PC-9 (cell line): ENCODE results near the gene TMEM117. TPM values are rescaled to one million over a fixed set of nuclear protein-coding genes. Genes with fewer than 3 reads are reported as not detected.

Experiments
- BruUV-seq: library from RNA; stranded (reverse); fragments of 400-500 nt; replicated peaks from 2 replicates; lab custom pipeline; 2021; lab: Mats Ljungman, UMichigan
- CTCF ChIA-PET: fragments of 300-600 bp; sonication (Branson Sonifier 250); formaldehyde crosslinking; loops from one replicate; lab custom pipeline; 2022; ENCODE audit warnings: antibody characterized with exemption; lab: Charles Lee
- POLR2A ChIA-PET: fragments of 300-600 bp; sonication (Branson Sonifier 250); formaldehyde crosslinking; loops from one replicate; lab custom pipeline; 2022; ENCODE audit warnings: antibody characterized with exemption; ENCODE audit not compliant: unreplicated experiment; lab: Charles Lee
- DNase-seq, 2 experiments: peaks; one replicate each; pipeline versions ENCODE4 v3.0.0 to v3.0.0-alpha.2; 2015 to 2022; ENCODE audit warnings: mixed read lengths in 1 of 2
- H2AFZ ChIP-seq: fragments of 200-600 bp; sonication (generic); 2 replicates; pipeline ENCODE4 v1.8.1; 2017; ENCODE audit warnings: antibody characterized with exemption
- H3F3A ChIP-seq: fragments of 200-600 bp; sonication (generic); 2 replicates; pipeline ENCODE4 v1.8.1; 2017; ENCODE audit warnings: antibody characterized with exemption, mild to moderate bottlenecking, low read depth; ENCODE audit not compliant: insufficient read depth
- H3K27ac ChIP-seq: fragments of 200-600 bp; sonication (generic); 2 replicates; pipeline ENCODE4 v1.6.1; 2016; ENCODE audit warnings: mixed run types
- H3K27me3 ChIP-seq: fragments of 200-600 bp; sonication (generic); 2 replicates; pipeline ENCODE4 v1.6.1; 2016; ENCODE audit warnings: low read depth, mixed run types; ENCODE audit not compliant: insufficient read depth
- H3K36me3 ChIP-seq: fragments of 200-600 bp; sonication (generic); 2 replicates; pipeline ENCODE4 v1.6.1; 2016; ENCODE audit warnings: low read depth, mixed run types
- H3K4me1 ChIP-seq: fragments of 200-600 bp; sonication (generic); replicated peaks from 2 replicates; pipeline ENCODE4 v1.6.1; 2016; ENCODE audit warnings: mixed run types; ENCODE audit not compliant: insufficient read depth
- H3K4me2 ChIP-seq: fragments of 200-600 bp; sonication (generic); 2 replicates; pipeline ENCODE4 v1.6.1; 2017; ENCODE audit warnings: mixed run types
- H3K4me3 ChIP-seq: fragments of 200-600 bp; sonication (generic); 2 replicates; pipeline ENCODE4 v1.6.1; 2016; ENCODE audit warnings: mixed run types
- H3K79me2 ChIP-seq: fragments of 200-600 bp; sonication (generic); 2 replicates; pipeline ENCODE4 v1.6.1; 2017; ENCODE audit warnings: low read depth, mixed run types
- H3K9me2 ChIP-seq: fragments of 200-600 bp; sonication (generic); 2 replicates; pipeline ENCODE4 v1.8.1; 2017; ENCODE audit warnings: mild to moderate bottlenecking; ENCODE audit not compliant: insufficient read depth
- H3K9me3 ChIP-seq: fragments of 200-600 bp; sonication (generic); 2 replicates; pipeline ENCODE4 v1.8.1; 2016; ENCODE audit warnings: low read depth; ENCODE audit not compliant: insufficient read depth
- H4K20me1 ChIP-seq: fragments of 200-600 bp; sonication (generic); 2 replicates; pipeline ENCODE4 v1.8.1; 2017; ENCODE audit not compliant: insufficient read depth
- EZH2 ChIP-seq: fragments of 200-600 bp; sonication (generic); IDR thresholded peaks from 2 replicates; pipeline ENCODE4 v1.8.0; 2017; ENCODE audit warnings: antibody characterized with exemption, low read depth
- intact Hi-C: fragments of 100-400 bp; cut with micrococcal nuclease; formaldehyde crosslinking; loops from one replicate; pipeline ENCODE4 v1.10.0; 2022; ENCODE audit not compliant: unreplicated experiment
- total RNA-seq: library from RNA; stranded (reverse); gene quantifications from 2 replicates; pipeline ENCODE4 v1.2.3, GENCODE V29; 2021
- TF ChIP-seq, protein P1 (sequence below): fragments of 200-600 bp; sonication (generic); conservative IDR thresholded peaks from 2 replicates; pipeline ENCODE4 v1.6.1; 2017; ENCODE audit warnings: mixed run types, antibody characterized with exemption, mild to moderate bottlenecking, moderate library complexity

Gene TMEM117
- total RNA-seq, 1 experiment from 2014 or later, result 2.0 TPM

DNA sequence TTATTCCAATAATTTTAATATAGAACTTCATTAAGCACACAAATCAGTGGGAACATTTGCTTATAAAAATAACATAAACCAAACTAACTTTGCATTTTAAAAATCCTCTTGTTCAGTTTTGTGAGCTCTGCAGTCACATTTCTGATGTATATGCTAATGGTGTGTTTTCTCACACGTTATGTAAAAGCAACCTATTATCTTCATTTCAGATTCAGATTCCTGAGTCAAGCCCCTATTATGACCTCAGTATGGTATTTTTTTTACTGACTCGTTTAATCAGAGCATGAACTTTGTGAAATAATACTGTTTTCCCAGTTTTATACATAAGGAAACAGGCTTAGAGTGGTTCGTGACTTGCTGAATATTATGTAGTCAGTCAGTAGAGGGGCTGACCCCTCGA is 394.0 kb downstream of the TMEM117 start:
- Histone ChIP-seq H3K4me1 (no peaks in the 10 kb centered on the region), H3K27ac (no peak overlapping the region), H2AFZ (no peak overlapping the region), H4K20me1 (no peaks in the 10 kb centered on the region), H3K79me2 (no peaks in the 10 kb centered on the region), H3K9me3 (no peaks in the 10 kb centered on the region), H3F3A (no peaks in the 10 kb centered on the region), H3K9me2 (no peaks in the 10 kb centered on the region), H3K36me3 (no peaks in the 10 kb centered on the region), H3K4me3 (no peak overlapping the region), H3K4me2 (no peak overlapping the region), H3K27me3 (no peaks in the 10 kb centered on the region)
- intact Hi-C loops, result no loop called here
- TF ChIP-seq, protein P1, sequence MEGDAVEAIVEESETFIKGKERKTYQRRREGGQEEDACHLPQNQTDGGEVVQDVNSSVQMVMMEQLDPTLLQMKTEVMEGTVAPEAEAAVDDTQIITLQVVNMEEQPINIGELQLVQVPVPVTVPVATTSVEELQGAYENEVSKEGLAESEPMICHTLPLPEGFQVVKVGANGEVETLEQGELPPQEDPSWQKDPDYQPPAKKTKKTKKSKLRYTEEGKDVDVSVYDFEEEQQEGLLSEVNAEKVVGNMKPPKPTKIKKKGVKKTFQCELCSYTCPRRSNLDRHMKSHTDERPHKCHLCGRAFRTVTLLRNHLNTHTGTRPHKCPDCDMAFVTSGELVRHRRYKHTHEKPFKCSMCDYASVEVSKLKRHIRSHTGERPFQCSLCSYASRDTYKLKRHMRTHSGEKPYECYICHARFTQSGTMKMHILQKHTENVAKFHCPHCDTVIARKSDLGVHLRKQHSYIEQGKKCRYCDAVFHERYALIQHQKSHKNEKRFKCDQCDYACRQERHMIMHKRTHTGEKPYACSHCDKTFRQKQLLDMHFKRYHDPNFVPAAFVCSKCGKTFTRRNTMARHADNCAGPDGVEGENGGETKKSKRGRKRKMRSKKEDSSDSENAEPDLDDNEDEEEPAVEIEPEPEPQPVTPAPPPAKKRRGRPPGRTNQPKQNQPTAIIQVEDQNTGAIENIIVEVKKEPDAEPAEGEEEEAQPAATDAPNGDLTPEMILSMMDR, result no peak
- no peak for TF ChIP-seq EZH2
- ChIA-PET CTCF (no interaction called here), POLR2A (no interaction called here)
- no TSS peak for BruUV-seq
- DNase-seq, result no peak

DNA sequence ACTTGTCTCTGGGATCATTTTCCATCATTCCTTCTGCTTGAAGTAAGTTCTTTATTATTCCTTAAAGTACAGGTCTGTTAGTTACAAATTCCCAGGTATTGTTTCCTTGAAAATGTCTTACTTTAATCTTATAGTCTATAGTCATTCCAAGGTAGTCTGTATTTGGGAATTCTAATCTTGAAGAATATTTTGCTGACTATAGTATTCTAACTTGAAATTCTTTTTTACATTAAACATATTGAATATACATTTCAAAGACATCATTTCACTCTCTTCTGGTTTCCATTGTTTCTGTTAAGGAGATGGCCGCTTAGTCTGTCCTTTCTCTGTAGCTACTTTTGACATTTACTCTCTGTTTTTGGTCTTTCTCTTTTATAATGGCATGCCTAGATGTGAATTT is 399.8 kb downstream of the TMEM117 start:
- no peaks in the 10 kb centered on the region for H3K9me3 ChIP-seq
- H3K79me2 ChIP-seq, result no peaks in the 10 kb centered on the region
- no peak for TF ChIP-seq EZH2
- TF ChIP-seq, protein P1, result no peak
- no peak overlapping the region for H2AFZ ChIP-seq
- H4K20me1 ChIP-seq, result no peaks in the 10 kb centered on the region
- no peak overlapping the region for H3K4me3 ChIP-seq
- H3K4me1 ChIP-seq, result no peaks in the 10 kb centered on the region
- H3K27ac ChIP-seq, result no peak overlapping the region
- BruUV-seq, result no TSS peak
- H3K4me2 ChIP-seq, result no peak overlapping the region
- no peaks in the 10 kb centered on the region for H3K9me2 ChIP-seq
- POLR2A ChIA-PET, result interaction anchor here (0.7 kb wide), 1 partner anchor 818 kb away, joined by 3 read pairs; no protein-coding TSS in a partner anchor
- H3K27me3 ChIP-seq, result no peaks in the 10 kb centered on the region
- CTCF ChIA-PET, result no interaction called here
- no peak for DNase-seq
- intact Hi-C loops, result no loop called here
- H3K36me3 ChIP-seq, result no peaks in the 10 kb centered on the region
- H3F3A ChIP-seq, result no peaks in the 10 kb centered on the region

- DNase-seq, result no peak
- no peak for TF ChIP-seq EZH2
- TF ChIP-seq, protein P1, result no peak
- H3K27ac ChIP-seq, result no peak overlapping the region
- no peaks in the 10 kb centered on the region for H3K79me2 ChIP-seq
- CTCF ChIA-PET, result no interaction called here
- H2AFZ ChIP-seq, result no peak overlapping the region
- no peaks in the 10 kb centered on the region for H3K36me3 ChIP-seq
- H3F3A ChIP-seq, result no peaks in the 10 kb centered on the region
- H3K9me2 ChIP-seq, result no peaks in the 10 kb centered on the region
- no peaks in the 10 kb centered on the region for H3K4me1 ChIP-seq
- H3K27me3 ChIP-seq, result no peaks in the 10 kb centered on the region
- no TSS peak for BruUV-seq
- no peaks in the 10 kb centered on the region for H4K20me1 ChIP-seq
- intact Hi-C loops, result no loop called here
- H3K4me3 ChIP-seq, result no peak overlapping the region
- POLR2A ChIA-PET, result no interaction called here
- H3K4me2 ChIP-seq, result no peak overlapping the region
- H3K9me3 ChIP-seq, result no peaks in the 10 kb centered on the region
Measured at GRCh38 chr12:44240186-44240585, 404.3 kb downstream of the TMEM117 start.
